Sigmoid colon (tissue), 7 donors: ENCODE measurements around the gene SLC6A11. TPM values are rescaled to one million over a fixed set of nuclear protein-coding genes. Genes with fewer than 3 reads are reported as not detected.

ENCODE experiments used
- DNase-seq: peaks from one replicate; pipeline ENCODE4 v3.0.0-alpha.2; 2019
- H3K27ac ChIP-seq, 4 donors: fragments of 200-600 bp; sonication (generic); one replicate each; pipeline ENCODE4 v1.5.1; 2016 to 2019; ENCODE audit warnings: mild to moderate bottlenecking in 1 of 4
- H3K27me3 ChIP-seq, 3 donors: fragments of 200-600 bp; sonication (generic); one replicate each; pipeline ENCODE4 v1.5.1; 2019; ENCODE audit warnings: mild to moderate bottlenecking in 1 of 3
- H3K36me3 ChIP-seq, 4 donors: fragments of 200-600 bp; sonication (generic); one replicate each; pipeline ENCODE4 v1.5.1; 2016 to 2019
- H3K4me1 ChIP-seq, 4 donors: fragments of 200-600 bp; sonication (generic); one replicate each; pipeline ENCODE4 v1.5.1; 2017 to 2019
- H3K4me3 ChIP-seq, 4 donors: fragments of 200-600 bp; sonication (generic); one replicate each; pipeline ENCODE4 v1.5.1; 2017 to 2019; ENCODE audit warnings: mild to moderate bottlenecking in 2 of 4, moderate library complexity in 1 of 4
- H3K9me3 ChIP-seq, 4 donors: fragments of 200-600 bp in 3 of 4; sonication (generic) in 3 of 4; one replicate each; pipeline versions ENCODE4 v1.5.1 to v1.6.1; 2013 to 2019
- CTCF ChIP-seq, 4 experiments: fragments of 450-650 bp in 3 of 4; fragments of 200-600 bp in 1 of 4; IDR thresholded peaks; one replicate each; pipeline ENCODE4 v1.5.1; 2016 to 2019; ENCODE audit warnings: antibody characterized with exemption in 4 of 4, mild to moderate bottlenecking in 3 of 4, moderate library complexity in 2 of 4
- EP300 ChIP-seq, 4 donors: sonication (generic); formaldehyde crosslinking; IDR thresholded peaks; one replicate each; pipeline ENCODE4 v1.6.1; 2017; ENCODE audit warnings: antibody characterized with exemption in 4 of 4
- POLR2A ChIP-seq, 2 donors: fragments of 450-650 bp; IDR thresholded peaks; one replicate each; pipeline ENCODE4 v1.6.1; 2016; ENCODE audit warnings: antibody characterized with exemption in 2 of 2, mild to moderate bottlenecking in 2 of 2, moderate library complexity in 2 of 2
- POLR2AphosphoS5 ChIP-seq, 4 donors: sonication (generic); formaldehyde crosslinking; IDR thresholded peaks; one replicate each; pipeline ENCODE4 v1.6.1; 2017; ENCODE audit warnings: antibody characterized with exemption in 4 of 4
- WGBS, 2 donors: extraction: QIAGEN DNeasy Blood & Tissue Kit; methylation state at CpG; one replicate each; pipeline ENCODE4 v1.1.7; 2013; 5-methylcytosine and 5-hydroxymethylcytosine counted together
- intact Hi-C: fragments of 100-400 bp; cut with DNase I; formaldehyde crosslinking; loops from one replicate; pipeline ENCODE4 v1.15.1; 2023
- polyA plus RNA-seq, 3 donors: library from polyadenylated mRNA; stranded (reverse); fragments of 200-250 nt; gene quantifications; one replicate each; pipeline ENCODE4 v1.2.3, GENCODE V29; 2013
- total RNA-seq, 4 donors: library from RNA; depleted of rRNA; stranded (reverse); fragments of >200 nt; gene quantifications; one replicate each; pipeline ENCODE4 v1.1.0, GENCODE V29; 2016
- donor health status: healthy with polysubstance abuse.
- donor health status: Bipolar disorder and iron deficiency.
- donor health status: healthy.

The SLC6A11 gene
- total and polyA plus RNA-seq, 7 donors = 0.03 to 0.14 TPM; not detected in 5

- TF ChIP-seq POLR2AphosphoS5 (IDR thresholded peaks at IDR 0.05) = no peak
- TF ChIP-seq POLR2A (IDR thresholded peaks at IDR 0.05) = no peak
- TF ChIP-seq CTCF (IDR thresholded peaks at IDR 0.05) = no peak
- no peak for TF ChIP-seq EP300 (IDR thresholded peaks at IDR 0.05)
- WGBS, 2 donors = 91 to 92% methylated on average over 8 of the region's 8 CpGs
- Histone ChIP-seq H3K4me1 (no peaks in the 10 kb centered on the region), H3K36me3 (no peaks in the 10 kb centered on the region), H3K27ac (no peak overlapping the region), H3K4me3 (no peak overlapping the region), H3K9me3 (no peaks in the 10 kb centered on the region), H3K27me3 (no peaks in the 10 kb centered on the region)
- DNase-seq = peak; percentile 45
- intact Hi-C loops = loop anchor here (1.0 to 10.0 kb wide), 2 partner anchors 114 to 390 kb away; no protein-coding TSS in a partner anchor
These were observed 128.8 kb downstream of the SLC6A11 start for GRCh38 chr3:10944866-10945265.

- Histone ChIP-seq H3K27me3 (no peaks in the 10 kb centered on the region), H3K36me3 (no peaks in the 10 kb centered on the region), H3K9me3 (no peaks in the 10 kb centered on the region), H3K4me3 (no peak overlapping the region), H3K27ac (no peak overlapping the region), H3K4me1 (no peaks in the 10 kb centered on the region)
- TF ChIP-seq CTCF (IDR thresholded peaks at IDR 0.05) (peak; percentile 55 to 89 (median 76)), POLR2A (IDR thresholded peaks at IDR 0.05) (no peak), EP300 (IDR thresholded peaks at IDR 0.05) (no peak)
- DNase-seq = peak; percentile 65
- intact Hi-C loops = loop anchor here (1.0 to 10.0 kb wide), 2 partner anchors 114 to 389 kb away; no protein-coding TSS in a partner anchor
- WGBS, 2 donors = 43 to 50% methylated on average over 8 of the region's 8 CpGs
These were observed 129.8 kb downstream of the SLC6A11 start for GRCh38 chr3:10945683-10946287.

GRCh38 chr3:10946526-10946925 lies 130.5 kb downstream of the SLC6A11 start:
- Histone ChIP-seq H3K27ac (no peak overlapping the region), H3K4me3 (no peak overlapping the region), H3K27me3 (no peaks in the 10 kb centered on the region), H3K36me3 (no peaks in the 10 kb centered on the region), H3K4me1 (no peaks in the 10 kb centered on the region), H3K9me3 (no peaks in the 10 kb centered on the region)
- intact Hi-C loops = loop anchor here (10.0 kb wide), 1 partner anchor 388 kb away; no protein-coding TSS in a partner anchor
- WGBS, 2 donors = 40 to 75% methylated on average over 8 of the region's 8 CpGs
- TF ChIP-seq POLR2A (IDR thresholded peaks at IDR 0.05) = no peak
- TF ChIP-seq CTCF (IDR thresholded peaks at IDR 0.05) = no peak
- TF ChIP-seq POLR2AphosphoS5 (IDR thresholded peaks at IDR 0.05) = no peak
- no peak for TF ChIP-seq EP300 (IDR thresholded peaks at IDR 0.05)
- no peak for DNase-seq

GRCh38 chr3:10948326-10948725 lies 132.3 kb downstream of the SLC6A11 start:
- no peaks in the 10 kb centered on the region for H3K27me3 ChIP-seq
- no peaks in the 10 kb centered on the region for H3K9me3 ChIP-seq
- H3K4me3 ChIP-seq = no peak overlapping the region
- H3K4me1 ChIP-seq = no peaks in the 10 kb centered on the region
- WGBS, 2 donors = 73 to 82% methylated on average over 6 of the region's 6 CpGs
- no peaks in the 10 kb centered on the region for H3K36me3 ChIP-seq
- TF ChIP-seq CTCF (IDR thresholded peaks at IDR 0.05) (no peak), EP300 (IDR thresholded peaks at IDR 0.05) (no peak), POLR2A (IDR thresholded peaks at IDR 0.05) (no peak), POLR2AphosphoS5 (IDR thresholded peaks at IDR 0.05) (no peak)
- DNase-seq = no peak
- intact Hi-C loops = loop anchor here (10.0 kb wide), 1 partner anchor 386 kb away; no protein-coding TSS in a partner anchor
- no peak overlapping the region for H3K27ac ChIP-seq
